Measurements from ENCODE around the gene USPL1. TPM values are rescaled to one million over a fixed set of nuclear protein-coding genes. Genes with fewer than 3 reads are reported as not detected.

The USPL1 gene
- total RNA-seq, 4 donors from 2014 or later = 19.7 to 62.1 (median 27.1) TPM

DNA sequence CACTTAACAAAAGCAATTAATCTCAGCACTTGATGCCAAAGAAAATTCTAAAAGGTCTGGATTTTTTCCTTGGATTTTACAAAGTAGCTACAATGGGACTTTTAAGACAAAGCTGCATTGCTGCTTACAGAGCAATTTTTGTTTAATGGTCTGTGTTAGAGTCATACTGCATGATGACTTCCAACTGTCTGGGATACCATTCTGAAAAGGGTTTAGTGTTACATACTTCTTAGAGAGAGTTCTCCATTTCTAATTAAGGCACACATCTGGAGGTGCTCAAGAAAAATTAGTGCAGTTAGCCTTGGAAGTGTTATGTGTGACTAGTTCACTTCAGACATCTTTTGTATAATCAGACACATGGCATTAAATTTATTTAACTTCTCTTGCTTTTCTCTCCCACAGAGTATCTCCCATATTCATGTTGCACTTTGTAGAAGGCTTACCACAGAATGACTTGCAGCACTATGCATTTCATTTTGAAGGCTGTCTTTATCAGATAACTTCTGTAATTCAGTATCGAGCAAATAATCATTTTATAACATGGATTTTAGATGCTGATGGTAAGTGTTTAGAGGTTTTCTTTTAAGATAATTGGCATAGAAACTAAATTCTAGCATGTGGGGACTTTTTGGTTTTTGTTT lies 35.1 kb downstream of the USPL1 start:
- no peaks in the 10 kb centered on the region for H3K9me3 ChIP-seq
- H3K27ac ChIP-seq = no peak overlapping the region
- TF ChIP-seq, protein P1, sequence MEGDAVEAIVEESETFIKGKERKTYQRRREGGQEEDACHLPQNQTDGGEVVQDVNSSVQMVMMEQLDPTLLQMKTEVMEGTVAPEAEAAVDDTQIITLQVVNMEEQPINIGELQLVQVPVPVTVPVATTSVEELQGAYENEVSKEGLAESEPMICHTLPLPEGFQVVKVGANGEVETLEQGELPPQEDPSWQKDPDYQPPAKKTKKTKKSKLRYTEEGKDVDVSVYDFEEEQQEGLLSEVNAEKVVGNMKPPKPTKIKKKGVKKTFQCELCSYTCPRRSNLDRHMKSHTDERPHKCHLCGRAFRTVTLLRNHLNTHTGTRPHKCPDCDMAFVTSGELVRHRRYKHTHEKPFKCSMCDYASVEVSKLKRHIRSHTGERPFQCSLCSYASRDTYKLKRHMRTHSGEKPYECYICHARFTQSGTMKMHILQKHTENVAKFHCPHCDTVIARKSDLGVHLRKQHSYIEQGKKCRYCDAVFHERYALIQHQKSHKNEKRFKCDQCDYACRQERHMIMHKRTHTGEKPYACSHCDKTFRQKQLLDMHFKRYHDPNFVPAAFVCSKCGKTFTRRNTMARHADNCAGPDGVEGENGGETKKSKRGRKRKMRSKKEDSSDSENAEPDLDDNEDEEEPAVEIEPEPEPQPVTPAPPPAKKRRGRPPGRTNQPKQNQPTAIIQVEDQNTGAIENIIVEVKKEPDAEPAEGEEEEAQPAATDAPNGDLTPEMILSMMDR (IDR thresholded peaks at IDR 0.05) = no peak
- TF ChIP-seq POLR2A (IDR thresholded peaks at IDR 0.05) = no peak
- no peaks in the 10 kb centered on the region for H3K4me1 ChIP-seq
- DNase-seq = no peak
- intact Hi-C loops (cut with DNase I; ENCODE audit: low total_unique reads) = no loop called here
- H3K27me3 ChIP-seq = no peaks in the 10 kb centered on the region
- no peaks in the 10 kb centered on the region for H3K36me3 ChIP-seq
- no peak overlapping the region for H3K4me3 ChIP-seq

DNA sequence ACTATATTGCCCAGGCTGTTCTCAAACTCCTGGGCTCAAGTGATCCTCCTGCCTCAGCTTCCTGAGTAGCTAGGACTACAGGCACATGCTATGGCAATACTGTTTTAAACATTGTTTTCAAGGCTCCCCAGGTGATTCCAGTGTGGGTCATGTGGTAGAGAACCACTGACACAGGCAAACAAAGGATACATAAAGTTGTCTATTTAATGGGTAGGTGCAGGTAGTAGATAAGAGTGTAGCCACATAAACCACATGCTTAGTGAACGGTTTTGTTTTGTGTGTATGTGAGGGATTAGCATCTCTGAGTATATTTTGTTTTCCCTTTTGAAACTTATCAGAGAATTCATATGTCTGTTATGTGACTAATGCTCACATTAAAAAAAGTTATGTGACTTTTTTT lies 36.7 kb downstream of the USPL1 start:
- Histone ChIP-seq H3K4me1 (no peaks in the 10 kb centered on the region), H3K27ac (no peak overlapping the region), H3K36me3 (no peaks in the 10 kb centered on the region), H3K27me3 (no peaks in the 10 kb centered on the region), H3K4me3 (no peak overlapping the region), H3K9me3 (no peaks in the 10 kb centered on the region)
- TF ChIP-seq POLR2A (IDR thresholded peaks at IDR 0.05) = no peak
- TF ChIP-seq, protein P1 (IDR thresholded peaks at IDR 0.05) = no peak
- intact Hi-C loops (cut with DNase I; ENCODE audit: low total_unique reads) = no loop called here
- no peak for DNase-seq

DNA sequence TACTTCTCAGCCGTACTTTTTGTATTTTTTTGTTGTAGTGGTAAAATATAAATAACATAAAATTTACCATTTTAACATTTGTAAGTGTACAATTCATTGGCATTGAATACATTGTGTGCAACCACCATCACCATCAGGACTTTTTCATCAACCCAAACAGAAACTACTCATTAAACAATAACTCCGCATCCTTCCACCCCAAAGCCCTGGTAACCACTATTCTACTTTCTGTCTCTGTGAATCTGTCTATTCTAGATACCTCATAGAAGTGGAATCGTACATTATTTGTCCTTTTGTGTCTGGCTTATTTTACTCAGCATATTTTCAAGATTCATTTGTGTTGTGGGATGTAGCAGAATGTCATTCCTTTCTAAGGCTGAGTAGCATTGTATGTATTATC lies 38.5 kb downstream of the USPL1 start:
- no peak for DNase-seq
- intact Hi-C loops (cut with DNase I; ENCODE audit: low total_unique reads) = no loop called here
- no peak overlapping the region for H3K27ac ChIP-seq
- no peak overlapping the region for H3K4me3 ChIP-seq
- H3K4me1 ChIP-seq = no peaks in the 10 kb centered on the region
- no peaks in the 10 kb centered on the region for H3K36me3 ChIP-seq
- H3K27me3 ChIP-seq = no peaks in the 10 kb centered on the region
- no peaks in the 10 kb centered on the region for H3K9me3 ChIP-seq
- TF ChIP-seq, protein P1 (IDR thresholded peaks at IDR 0.05) = no peak
- no peak for TF ChIP-seq POLR2A (IDR thresholded peaks at IDR 0.05)

GRCh38 chr13:30659980-30660379 lies 42.3 kb downstream of the USPL1 start:
- H3K4me3 ChIP-seq = no peak overlapping the region
- intact Hi-C loops (cut with DNase I; ENCODE audit: low total_unique reads) = no loop called here
- TF ChIP-seq POLR2A (IDR thresholded peaks at IDR 0.05) = no peak
- H3K36me3 ChIP-seq = no peaks in the 10 kb centered on the region
- no peak overlapping the region for H3K27ac ChIP-seq
- no peaks in the 10 kb centered on the region for H3K9me3 ChIP-seq
- H3K4me1 ChIP-seq = no peaks in the 10 kb centered on the region
- no peak for DNase-seq
- no peaks in the 10 kb centered on the region for H3K27me3 ChIP-seq

- Histone ChIP-seq H3K27me3 (no peaks in the 10 kb centered on the region), H3K27ac (no peak overlapping the region), H3K9me3 (no peaks in the 10 kb centered on the region), H3K4me1 (no peaks in the 10 kb centered on the region), H3K4me3 (no peak overlapping the region), H3K36me3 (no peaks in the 10 kb centered on the region)
- intact Hi-C loops (cut with DNase I; ENCODE audit: low total_unique reads) = no loop called here
- DNase-seq = no peak
- TF ChIP-seq, protein P1 (IDR thresholded peaks at IDR 0.05) = no peak
- no peak for TF ChIP-seq POLR2A (IDR thresholded peaks at IDR 0.05)
Measured at GRCh38 chr13:30660796-30661195, 43.1 kb downstream of the USPL1 start.
